Hepatocyte (in vitro differentiated cells): Measurements from ENCODE around the gene GTF2IRD2.
"Not testable (repeated sequence)": the region's sequence is repeated elsewhere in the genome, so short reads cannot be mapped to it uniquely, and the experiment has no call there.

Experiments used
- EZH2phosphoT487 ChIP-seq: fragments of 200-600 bp; sonication (generic); IDR thresholded peaks from one replicate; pipeline ENCODE4 v1.6.1; 2018; ENCODE audit warnings: antibody characterized with exemption, mild to moderate bottlenecking, low read depth, moderate library complexity; ENCODE audit not compliant: unreplicated experiment, severe bottlenecking
- TF ChIP-seq, protein P1 (sequence below): fragments of 200-600 bp; sonication (generic); IDR thresholded peaks from 2 replicates; pipeline ENCODE4 v1.5.1; 2016; ENCODE audit warnings: antibody characterized with exemption, mild to moderate bottlenecking; ENCODE audit not compliant: poor library complexity

GRCh38 chr7:74772093-74772492, 79.3 kb downstream of the GTF2IRD2 start:
- TF ChIP-seq EZH2phosphoT487: not testable (repeated sequence)
- TF ChIP-seq, protein P1, sequence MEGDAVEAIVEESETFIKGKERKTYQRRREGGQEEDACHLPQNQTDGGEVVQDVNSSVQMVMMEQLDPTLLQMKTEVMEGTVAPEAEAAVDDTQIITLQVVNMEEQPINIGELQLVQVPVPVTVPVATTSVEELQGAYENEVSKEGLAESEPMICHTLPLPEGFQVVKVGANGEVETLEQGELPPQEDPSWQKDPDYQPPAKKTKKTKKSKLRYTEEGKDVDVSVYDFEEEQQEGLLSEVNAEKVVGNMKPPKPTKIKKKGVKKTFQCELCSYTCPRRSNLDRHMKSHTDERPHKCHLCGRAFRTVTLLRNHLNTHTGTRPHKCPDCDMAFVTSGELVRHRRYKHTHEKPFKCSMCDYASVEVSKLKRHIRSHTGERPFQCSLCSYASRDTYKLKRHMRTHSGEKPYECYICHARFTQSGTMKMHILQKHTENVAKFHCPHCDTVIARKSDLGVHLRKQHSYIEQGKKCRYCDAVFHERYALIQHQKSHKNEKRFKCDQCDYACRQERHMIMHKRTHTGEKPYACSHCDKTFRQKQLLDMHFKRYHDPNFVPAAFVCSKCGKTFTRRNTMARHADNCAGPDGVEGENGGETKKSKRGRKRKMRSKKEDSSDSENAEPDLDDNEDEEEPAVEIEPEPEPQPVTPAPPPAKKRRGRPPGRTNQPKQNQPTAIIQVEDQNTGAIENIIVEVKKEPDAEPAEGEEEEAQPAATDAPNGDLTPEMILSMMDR: not testable (repeated sequence)
